Naive thymus-derived CD8-positive, alpha-beta T cell (primary cell): Measurements from ENCODE around the gene CCT8. TPM values are rescaled to one million over a fixed set of nuclear protein-coding genes. Genes with fewer than 3 reads are reported as not detected.

Experiments used
- ATAC-seq, 2 donors: fragments of 150-1000 bp; cut with Tn5 transposase in 1 of 2; sonication (Bioruptor Pico), chemical (Tn5 transposase) in 1 of 2; 1 replicate in 1 of 2; 2 replicates in 1 of 2; pipeline ENCODE4 v1.10.0; 2021; ENCODE audit warnings: mild to moderate bottlenecking in 2 of 2, moderate library complexity in 2 of 2
- POLR2A ChIA-PET: fragments of 350-600 bp; sonication (Branson Sonifier 250); formaldehyde crosslinking; loops from one replicate; lab custom pipeline; 2021; ENCODE audit warnings: antibody characterized with exemption; lab: Charles Lee
- DNase-seq, 10 donors: peaks; one replicate each; pipeline versions ENCODE4 v3.0.0 to v3.0.0-alpha.2; 2020 to 2022
- H3K27ac Mint-ChIP-seq, 10 donors: one replicate each; pipeline ENCODE4 v1.8.0; 2020 to 2022; ENCODE audit warnings: mild to moderate bottlenecking in 10 of 10, mixed read lengths in 10 of 10, moderate library complexity in 4 of 10, inconsistent platforms in 1 of 10
- H3K27me3 Mint-ChIP-seq, 5 donors: one replicate each; pipeline ENCODE4 v1.8.0; 2021 to 2022; ENCODE audit warnings: mixed read lengths in 5 of 5
- H3K36me3 Mint-ChIP-seq, 3 donors: one replicate each; pipeline ENCODE4 v1.8.0; 2020 to 2022; ENCODE audit warnings: mixed read lengths in 3 of 3, mild to moderate bottlenecking in 2 of 3, inconsistent platforms in 1 of 3
- H3K4me1 Mint-ChIP-seq, 4 donors: one replicate each; pipeline ENCODE4 v1.8.0; 2021 to 2022; ENCODE audit warnings: mixed read lengths in 4 of 4
- H3K4me3 Mint-ChIP-seq, 10 donors: one replicate each; pipeline ENCODE4 v1.8.0; 2020 to 2022; ENCODE audit warnings: mild to moderate bottlenecking in 10 of 10, mixed read lengths in 10 of 10, moderate library complexity in 6 of 10, inconsistent platforms in 1 of 10
- H3K9me3 Mint-ChIP-seq, 9 donors: one replicate each; pipeline ENCODE4 v1.8.0; 2020 to 2022; ENCODE audit warnings: mixed read lengths in 9 of 9, mild to moderate bottlenecking in 3 of 9, inconsistent platforms in 1 of 9, moderate library complexity in 1 of 9
- polyA plus RNA-seq, 3 donors: library from polyadenylated mRNA; unstranded; fragments of 300-500 nt; fragmentation: Illumina TruSeq; gene quantifications; one replicate each; pipeline ENCODE4 v1.2.3, GENCODE V29; 2021
- total RNA-seq, 8 experiments: library from RNA in 2 of 8; stranded (reverse) in 2 of 8; gene quantifications; one replicate each; pipeline ENCODE4 v1.2.3 and lab custom pipeline; 2021 to 2026

CCT8 gene
- total and polyA plus RNA-seq, 5 experiments from 2014 or later: 130 to 182 (median 148) TPM

- DNase-seq: peak in 1 of 10 donors; percentile 13
- Mint-ChIP-seq H3K4me1 (peaks cover 45 to 86% (median 80%) of the 10 kb centered on the region in 4 donors), H3K4me3 (peak overlapping the region; percentile 36 to 94 (median 82)), H3K27me3 (no peaks in the 10 kb centered on the region), H3K36me3 (peaks cover 0 to 14% (median 3%) of the 10 kb centered on the region in 3 donors), H3K27ac (peak overlapping the region; percentile 86 to 98 (median 94)), H3K9me3 (peaks cover 0 to 3% (median 0%) of the 10 kb centered on the region in 9 donors)
- POLR2A ChIA-PET: interaction anchor here (0.6 to 5.2 kb wide), 9 partner anchors 11 to 375 kb away, joined by 3 to 39 read pairs (median 9); partner anchors contain the start of genes BACH1, LTN1 and USP16
- ATAC-seq: no peak
Observed at GRCh38 chr21:29075706-29076466, 2.4 kb upstream of the CCT8 start.

GRCh38 chr21:29074783-29075182 lies 1.3 kb upstream of the CCT8 start:
- POLR2A ChIA-PET: interaction anchor here (0.9 to 4.9 kb wide), 7 partner anchors 12 to 275 kb away, joined by 3 to 69 read pairs (median 12); partner anchors contain the start of genes BACH1, LTN1, RWDD2B and USP16
- ATAC-seq: no peak
- no peak for DNase-seq
- Mint-ChIP-seq H3K27ac (peak overlapping the region in 9 of 10 donors; percentile 57 to 84 (median 69)), H3K4me3 (peak overlapping the region in 9 of 10 donors; percentile 6 to 76 (median 54)), H3K4me1 (peaks cover 38 to 86% (median 72%) of the 10 kb centered on the region in 4 donors), H3K36me3 (peaks cover 0 to 18% (median 3%) of the 10 kb centered on the region in 3 donors), H3K9me3 (peaks cover 0 to 3% (median 0%) of the 10 kb centered on the region in 9 donors), H3K27me3 (no peaks in the 10 kb centered on the region)

GRCh38 chr21:29074007-29074376 lies 544 bp upstream of the CCT8 start:
- POLR2A ChIA-PET: interaction anchor here (0.5 to 4.9 kb wide), 13 partner anchors 8 to 375 kb away, joined by 3 to 69 read pairs (median 8); partner anchors contain the start of genes BACH1, LTN1, RWDD2B and USP16
- peaks cover 0 to 2% (median 0%) of the 10 kb centered on the region in 9 donors for H3K9me3 Mint-ChIP-seq
- H3K4me3 Mint-ChIP-seq: peak overlapping the region; percentile 97 to 100 (median 100)
- ATAC-seq (peak; percentile 24 to 37), DNase-seq (no peak)
- no peaks in the 10 kb centered on the region for H3K27me3 Mint-ChIP-seq
- peak overlapping the region; percentile 97 to 100 (median 99) for H3K27ac Mint-ChIP-seq
- peaks cover 32 to 82% (median 68%) of the 10 kb centered on the region in 4 donors for H3K4me1 Mint-ChIP-seq
- H3K36me3 Mint-ChIP-seq: peaks cover 0 to 26% (median 3%) of the 10 kb centered on the region in 3 donors

- H3K27ac Mint-ChIP-seq: peak overlapping the region; percentile 97 to 100 (median 99)
- POLR2A ChIA-PET: interaction anchor here (0.7 to 4.9 kb wide), 9 partner anchors 9 to 226 kb away, joined by 3 to 69 read pairs (median 9); partner anchors contain the start of genes BACH1, LTN1, RWDD2B and USP16
- H3K4me3 Mint-ChIP-seq: peak overlapping the region; percentile 97 to 100 (median 100)
- peaks cover 27 to 75% (median 57%) of the 10 kb centered on the region in 4 donors for H3K4me1 Mint-ChIP-seq
- H3K9me3 Mint-ChIP-seq: no peaks in the 10 kb centered on the region
- ATAC-seq (no peak), DNase-seq (no peak)
- H3K36me3 Mint-ChIP-seq: peaks cover 0 to 35% (median 3%) of the 10 kb centered on the region in 3 donors
- H3K27me3 Mint-ChIP-seq: no peaks in the 10 kb centered on the region
Observed at GRCh38 chr21:29072873-29073221, 601 bp downstream of the CCT8 start.

GRCh38 chr21:29064850-29065481 lies 8.5 kb downstream of the CCT8 start:
- no peaks in the 10 kb centered on the region for H3K9me3 Mint-ChIP-seq
- peaks cover 2 to 17% (median 9%) of the 10 kb centered on the region in 4 donors for H3K4me1 Mint-ChIP-seq
- no peaks in the 10 kb centered on the region for H3K27me3 Mint-ChIP-seq
- DNase-seq (no peak), ATAC-seq (no peak)
- H3K36me3 Mint-ChIP-seq: peaks cover 15 to 92% (median 32%) of the 10 kb centered on the region in 3 donors
- peak overlapping the region in 4 of 10 donors; percentile 27 to 69 (median 40) for H3K27ac Mint-ChIP-seq
- no peak overlapping the region for H3K4me3 Mint-ChIP-seq
- POLR2A ChIA-PET: interaction anchor here (0.6 kb wide), 1 partner anchor 40 kb away, joined by 3 read pairs; the partner anchor contains the start of gene USP16

- ATAC-seq (no peak), DNase-seq (no peak)
- Mint-ChIP-seq H3K36me3 (peaks cover 6 to 52% (median 18%) of the 10 kb centered on the region in 3 donors), H3K4me1 (no peaks in the 10 kb centered on the region), H3K9me3 (no peaks in the 10 kb centered on the region), H3K27me3 (no peaks in the 10 kb centered on the region), H3K4me3 (no peak overlapping the region), H3K27ac (peak overlapping the region in 3 of 10 donors; percentile 13 to 56 (median 37))
- POLR2A ChIA-PET: no interaction called here
Observed at GRCh38 chr21:29056538-29057050, 16.9 kb downstream of the CCT8 start.

- H3K4me1 Mint-ChIP-seq: no peaks in the 10 kb centered on the region
- DNase-seq: no peak
- H3K36me3 Mint-ChIP-seq: peaks cover 2 to 46% (median 13%) of the 10 kb centered on the region in 3 donors
- POLR2A ChIA-PET: no interaction called here
- H3K27ac Mint-ChIP-seq: peak overlapping the region in 2 of 10 donors; percentile 13 to 37
- no peak overlapping the region for H3K4me3 Mint-ChIP-seq
- H3K9me3 Mint-ChIP-seq: no peaks in the 10 kb centered on the region
- H3K27me3 Mint-ChIP-seq: no peaks in the 10 kb centered on the region
- no peak for ATAC-seq
Observed at GRCh38 chr21:29056005-29056404, 17.4 kb downstream of the CCT8 start.

GRCh38 chr21:29055080-29055479 lies 18.4 kb downstream of the CCT8 start:
- Mint-ChIP-seq H3K36me3 (peaks cover 0 to 38% (median 11%) of the 10 kb centered on the region in 3 donors), H3K9me3 (no peaks in the 10 kb centered on the region), H3K4me3 (no peak overlapping the region), H3K27ac (peak overlapping the region in 4 of 10 donors; percentile 15 to 85 (median 34)), H3K27me3 (no peaks in the 10 kb centered on the region), H3K4me1 (no peaks in the 10 kb centered on the region)
- POLR2A ChIA-PET: no interaction called here
- ATAC-seq (peak; percentile 8 to 34), DNase-seq (no peak)

GRCh38 chr21:29053656-29054055 lies 19.8 kb downstream of the CCT8 start:
- Mint-ChIP-seq H3K4me3 (no peak overlapping the region), H3K27me3 (no peaks in the 10 kb centered on the region), H3K27ac (peak overlapping the region in 3 of 10 donors; percentile 13 to 53 (median 25)), H3K9me3 (no peaks in the 10 kb centered on the region), H3K4me1 (no peaks in the 10 kb centered on the region), H3K36me3 (peaks cover 0 to 27% (median 19%) of the 10 kb centered on the region in 3 donors)
- POLR2A ChIA-PET: no interaction called here
- ATAC-seq (no peak), DNase-seq (no peak)

GRCh38 chr21:29053011-29053553 lies 20.4 kb downstream of the CCT8 start:
- H3K4me3 Mint-ChIP-seq: no peak overlapping the region
- H3K9me3 Mint-ChIP-seq: no peaks in the 10 kb centered on the region
- POLR2A ChIA-PET: no interaction called here
- peak in 1 of 2 donors; percentile 6 for ATAC-seq
- peaks cover 0 to 21% (median 21%) of the 10 kb centered on the region in 3 donors for H3K36me3 Mint-ChIP-seq
- no peak for DNase-seq
- H3K27ac Mint-ChIP-seq: peak overlapping the region in 3 of 10 donors; percentile 7 to 21 (median 13)
- H3K4me1 Mint-ChIP-seq: no peaks in the 10 kb centered on the region
- no peaks in the 10 kb centered on the region for H3K27me3 Mint-ChIP-seq

GRCh38 chr21:29052224-29052623 lies 21.2 kb downstream of the CCT8 start:
- POLR2A ChIA-PET: no interaction called here
- DNase-seq: no peak
- Mint-ChIP-seq H3K4me3 (no peak overlapping the region), H3K9me3 (no peaks in the 10 kb centered on the region), H3K27ac (no peak overlapping the region), H3K4me1 (peaks cover 0 to 6% (median 1%) of the 10 kb centered on the region in 4 donors), H3K36me3 (peaks cover 0 to 21% (median 21%) of the 10 kb centered on the region in 3 donors), H3K27me3 (no peaks in the 10 kb centered on the region)
- no peak for ATAC-seq

- peaks cover 4 to 89% (median 26%) of the 10 kb centered on the region in 3 donors for H3K36me3 Mint-ChIP-seq
- POLR2A ChIA-PET: no interaction called here
- ATAC-seq (no peak), DNase-seq (no peak)
- H3K4me3 Mint-ChIP-seq: no peak overlapping the region
- peaks cover 7 to 31% (median 15%) of the 10 kb centered on the region in 4 donors for H3K4me1 Mint-ChIP-seq
- peak overlapping the region in 1 of 10 donors; percentile 28 for H3K27ac Mint-ChIP-seq
- H3K9me3 Mint-ChIP-seq: no peaks in the 10 kb centered on the region
- no peaks in the 10 kb centered on the region for H3K27me3 Mint-ChIP-seq
Observed at GRCh38 chr21:29034678-29035077, 38.8 kb downstream of the CCT8 start.
